ENCODE results near the gene KRTAP5-7. TPM values are rescaled to one million over a fixed set of nuclear protein-coding genes. Genes with fewer than 3 reads are reported as not detected.
A peak's percentile ranks its signal among the peaks of the same experiment; 100 is the strongest.

KRTAP5-7 gene
- total RNA-seq, result not detected in 2 replicates

- peak in 1 of 2 donors; percentile 13 for DNase-seq (ENCODE audit: low read depth in 2 of 2)
These were observed at the start of gene KRTAP5-7 for GRCh38 chr11:71526796-71527575. KRTAP5-7 (plus strand) TSS chr11:71527267; CDS start chr11:71527301, 34 bp downstream.

GRCh38 chr11:71477641-71478527 lies 49.2 kb upstream of the KRTAP5-7 start:
- peak in 1 of 2 donors; percentile 58 for DNase-seq (ENCODE audit: low read depth in 2 of 2)

GRCh38 chr11:71478528-71478840 lies 48.6 kb upstream of the KRTAP5-7 start:
- no peak for DNase-seq (ENCODE audit: low read depth in 2 of 2)

GRCh38 chr11:71481101-71481960 lies 45.7 kb upstream of the KRTAP5-7 start:
- no peak for DNase-seq (ENCODE audit: low read depth in 2 of 2)

GRCh38 chr11:71482216-71482615 lies 44.9 kb upstream of the KRTAP5-7 start:
- DNase-seq (ENCODE audit: low read depth in 2 of 2), result no peak

- no peak for DNase-seq (ENCODE audit: low read depth in 2 of 2)
These were observed 44.2 kb upstream of the KRTAP5-7 start for GRCh38 chr11:71482746-71483364.

- no peak for DNase-seq (ENCODE audit: low read depth in 2 of 2)
These were observed 43.4 kb upstream of the KRTAP5-7 start for GRCh38 chr11:71483692-71484091.

- no peak for DNase-seq (ENCODE audit: low read depth in 2 of 2)
These were observed 42.6 kb upstream of the KRTAP5-7 start for GRCh38 chr11:71484248-71485062.

GRCh38 chr11:71485063-71485399 lies 42.0 kb upstream of the KRTAP5-7 start:
- no peak for DNase-seq (ENCODE audit: low read depth in 2 of 2)

GRCh38 chr11:71485466-71485865 lies 41.6 kb upstream of the KRTAP5-7 start:
- DNase-seq (ENCODE audit: low read depth in 2 of 2), result no peak

- no peak for DNase-seq (ENCODE audit: low read depth in 2 of 2)
These were observed 40.7 kb upstream of the KRTAP5-7 start for GRCh38 chr11:71486320-71486719.

- DNase-seq (ENCODE audit: low read depth in 2 of 2), result no peak
These were observed 38.3 kb upstream of the KRTAP5-7 start for GRCh38 chr11:71488681-71489270.

GRCh38 chr11:71489311-71490043 lies 37.6 kb upstream of the KRTAP5-7 start:
- peak; percentile 74 to 95 for DNase-seq (ENCODE audit: low read depth in 2 of 2)

GRCh38 chr11:71490044-71490730 lies 36.9 kb upstream of the KRTAP5-7 start:
- no peak for DNase-seq (ENCODE audit: low read depth in 2 of 2)

- DNase-seq (ENCODE audit: low read depth in 2 of 2), result no peak
These were observed 36.2 kb upstream of the KRTAP5-7 start for GRCh38 chr11:71490731-71491390.

GRCh38 chr11:71491531-71491930 lies 35.5 kb upstream of the KRTAP5-7 start:
- no peak for DNase-seq (ENCODE audit: low read depth in 2 of 2)

GRCh38 chr11:71491940-71492339 lies 35.1 kb upstream of the KRTAP5-7 start:
- DNase-seq (ENCODE audit: low read depth in 2 of 2), result no peak

Measured in lung microvascular endothelial cell (primary cell).